GM19043 (cell line): Measurements from ENCODE around the gene IDE.
"Not testable (repeated sequence)": the region's sequence is repeated elsewhere in the genome, so short reads cannot be mapped to it uniquely, and the experiment has no call there.

Source experiments
- ATAC-seq: cut with Tn5 transposase; IDR thresholded peaks from one replicate; pipeline ENCODE4 v1.9.1; 2021; ENCODE audit warnings: low read depth; ENCODE audit not compliant: unreplicated experiment

The IDE gene

DNA sequence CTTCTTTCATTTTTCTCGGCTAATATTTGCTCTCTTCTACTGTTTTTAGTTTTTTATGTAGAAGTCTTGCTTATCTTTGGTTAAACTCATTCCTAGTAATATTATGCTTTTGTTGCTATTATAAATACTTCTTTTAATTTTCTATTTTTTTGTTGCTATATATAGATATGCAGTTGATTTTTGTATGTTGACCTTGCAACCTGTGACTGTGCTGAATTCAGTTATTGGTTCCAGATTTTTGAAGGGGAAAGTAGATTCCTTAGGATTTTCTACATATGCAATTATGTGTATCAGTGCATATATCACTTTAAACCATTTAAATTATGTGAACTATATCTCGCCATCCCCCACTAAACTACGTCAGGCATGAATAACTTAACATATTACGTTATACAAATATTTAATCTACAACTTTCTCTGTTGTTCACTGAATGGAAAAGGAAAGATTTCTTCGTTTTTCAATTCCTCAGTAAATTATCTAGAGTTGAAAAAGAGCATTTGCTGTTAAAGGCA, 71.5 kb downstream of the IDE start:
- no peak for ATAC-seq

GRCh38 chr10:92493362-92493761, 80.5 kb downstream of the IDE start:
- ATAC-seq: no peak

- ATAC-seq: no peak
These were observed 81.1 kb downstream of the IDE start for GRCh38 chr10:92492748-92493240.

- no peak for ATAC-seq
These were observed 83.5 kb downstream of the IDE start for GRCh38 chr10:92490387-92490786.

- ATAC-seq: no peak
These were observed 87.3 kb downstream of the IDE start for GRCh38 chr10:92486637-92487036.

DNA sequence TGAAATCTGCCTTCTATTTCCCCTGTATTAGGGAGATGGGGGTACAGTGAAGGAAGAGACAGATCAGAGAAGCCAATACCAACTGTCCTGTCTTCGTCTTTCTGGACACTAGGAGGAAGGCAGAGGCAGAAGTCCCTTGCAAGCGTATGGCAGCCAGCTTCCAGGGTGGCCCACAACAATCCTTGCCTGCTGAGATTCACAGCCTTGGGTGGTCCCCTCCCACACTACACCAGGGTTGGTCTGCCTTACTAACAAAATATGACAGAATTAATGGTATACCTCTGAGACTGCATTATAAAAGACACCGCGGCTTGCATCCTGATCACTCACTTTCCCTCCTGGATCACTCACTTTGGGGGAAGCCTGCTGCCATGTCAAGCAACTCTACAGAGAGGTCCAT, 90.4 kb downstream of the IDE start:
- no peak for ATAC-seq

DNA sequence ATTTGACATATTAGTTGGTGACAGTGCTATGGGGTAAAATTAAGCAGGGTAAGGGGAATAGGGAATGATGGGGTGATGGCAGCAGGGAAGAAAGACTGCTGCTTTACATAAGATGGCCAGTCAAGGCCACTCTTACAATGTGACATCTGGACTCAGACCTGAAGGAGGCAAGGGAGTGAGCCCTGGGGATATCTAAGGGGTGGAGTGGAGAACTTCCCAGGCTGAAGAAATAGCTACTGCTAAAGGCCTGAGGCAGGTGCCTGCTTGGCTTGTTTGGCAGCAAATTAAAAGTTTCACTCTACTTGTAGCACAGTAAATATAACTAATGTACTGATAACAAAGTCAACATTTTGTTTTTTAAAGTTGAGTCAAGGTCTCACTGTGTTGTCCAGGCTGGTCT, 93.5 kb downstream of the IDE start:
- no peak for ATAC-seq

GRCh38 chr10:92479547-92479946, 94.3 kb downstream of the IDE start:
- no peak for ATAC-seq

GRCh38 chr10:92478536-92478935, 95.4 kb downstream of the IDE start:
- ATAC-seq: no peak

DNA sequence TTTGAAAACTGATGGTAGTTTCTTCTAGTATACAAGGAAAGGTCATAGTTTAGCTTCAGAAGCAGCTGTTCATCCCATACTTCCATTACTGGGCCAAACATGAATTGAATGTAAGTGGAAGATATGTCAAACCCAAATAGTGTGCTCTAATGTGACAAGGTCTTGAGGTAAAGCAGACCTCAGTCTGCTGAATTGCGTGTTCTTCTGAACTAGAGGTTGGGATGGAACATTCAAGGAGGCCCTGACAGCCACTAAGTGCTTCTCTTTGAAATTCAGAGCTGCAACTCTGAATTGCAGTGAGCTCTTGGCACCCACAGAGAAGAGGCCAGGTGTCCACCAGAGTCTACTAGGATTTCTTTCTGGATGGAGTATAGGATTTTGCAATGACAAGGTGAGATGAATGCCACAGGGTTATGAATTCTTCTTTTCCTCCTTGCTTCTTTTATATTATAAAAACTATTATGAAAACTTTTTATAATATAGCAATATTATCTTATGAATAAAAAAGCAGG, 98.5 kb downstream of the IDE start:
- ATAC-seq: no peak

DNA sequence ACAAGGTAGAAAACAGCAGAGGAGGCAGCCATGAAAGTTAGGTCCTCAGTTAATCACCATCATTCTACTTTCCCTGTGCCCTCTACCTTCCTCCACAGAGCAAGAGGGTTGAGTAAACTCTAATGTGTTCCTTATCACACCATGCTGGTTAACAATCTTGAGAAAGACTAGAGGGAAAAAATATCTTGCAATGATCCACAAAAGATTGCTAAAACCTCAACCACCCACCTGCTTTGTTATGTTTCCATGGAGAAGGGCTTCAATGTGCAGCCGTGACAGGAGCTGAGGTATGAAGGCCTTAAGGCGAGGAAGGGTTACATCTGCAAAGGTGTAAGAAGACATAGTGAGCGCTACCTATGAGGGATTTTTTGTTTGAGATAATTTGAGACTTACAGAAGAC, 103.9 kb downstream of the IDE start:
- ATAC-seq: no peak

GRCh38 chr10:92464364-92464763, 109.5 kb downstream of the IDE start:
- no peak for ATAC-seq

- no peak for ATAC-seq
These were observed 110.3 kb downstream of the IDE start for GRCh38 chr10:92463582-92463981.

DNA sequence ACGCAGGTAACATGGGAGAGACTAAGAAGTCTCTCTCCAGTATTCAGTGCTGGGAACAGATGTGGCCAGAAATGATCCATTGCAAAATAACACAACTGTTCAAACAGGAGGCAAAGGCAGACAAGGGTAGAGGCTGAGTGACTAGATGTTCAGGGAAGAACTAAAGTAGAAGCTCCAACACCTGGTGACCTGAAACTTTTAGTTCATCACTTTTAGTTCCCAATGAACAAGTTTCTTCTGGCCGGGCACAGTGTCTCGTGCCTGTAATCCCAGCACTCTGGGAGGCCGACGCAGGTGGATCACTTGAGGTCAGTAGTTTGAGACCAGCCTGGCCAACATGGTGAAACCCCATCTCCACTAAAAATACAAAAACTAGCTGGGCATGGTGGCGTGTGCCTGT, 118.9 kb downstream of the IDE start:
- ATAC-seq: not testable (repeated sequence)

DNA sequence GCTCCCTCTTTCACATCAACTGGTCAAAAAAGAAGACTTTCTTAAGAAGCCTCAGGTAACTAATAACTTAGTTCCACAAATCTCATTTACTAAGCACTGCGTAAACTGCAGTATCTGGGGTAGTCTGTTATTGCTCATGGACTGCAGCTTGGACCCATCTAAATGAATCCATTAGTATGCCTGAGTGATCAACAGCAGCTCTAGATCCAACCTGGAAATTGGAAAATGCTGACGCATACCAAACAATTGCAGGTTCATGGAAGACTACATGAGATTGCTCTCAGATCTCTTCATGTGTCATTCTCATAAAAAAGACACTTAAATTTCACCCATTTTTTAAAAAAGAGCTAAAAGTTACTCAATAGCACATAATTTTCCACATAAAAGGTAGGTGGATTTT, 121.6 kb downstream of the IDE start:
- no peak for ATAC-seq

- no peak for ATAC-seq
These were observed 122.5 kb downstream of the IDE start for GRCh38 chr10:92451431-92451830.

- no peak for ATAC-seq
These were observed 123.0 kb downstream of the IDE start for GRCh38 chr10:92450896-92451295.

DNA sequence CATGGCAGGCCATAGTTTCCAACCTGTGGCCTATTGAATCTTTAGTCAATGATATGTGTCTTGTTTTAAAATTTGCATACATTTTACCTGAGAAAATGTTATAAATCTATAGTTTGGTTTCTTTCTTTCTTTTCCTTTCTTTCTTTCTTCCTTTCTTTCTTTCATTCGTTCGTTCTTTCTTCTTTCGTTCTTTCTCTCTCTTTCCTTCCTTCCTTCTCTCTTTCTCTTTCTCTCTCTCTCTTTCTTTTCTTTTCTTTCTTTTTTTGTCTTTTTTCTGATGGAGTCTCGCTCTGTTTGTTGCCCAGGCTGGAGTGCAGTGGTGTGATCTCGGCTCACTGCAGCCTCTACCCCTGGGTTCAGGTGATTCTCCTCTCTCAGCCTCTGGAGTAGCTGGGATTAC, 133.3 kb downstream of the IDE start:
- ATAC-seq: no peak

DNA sequence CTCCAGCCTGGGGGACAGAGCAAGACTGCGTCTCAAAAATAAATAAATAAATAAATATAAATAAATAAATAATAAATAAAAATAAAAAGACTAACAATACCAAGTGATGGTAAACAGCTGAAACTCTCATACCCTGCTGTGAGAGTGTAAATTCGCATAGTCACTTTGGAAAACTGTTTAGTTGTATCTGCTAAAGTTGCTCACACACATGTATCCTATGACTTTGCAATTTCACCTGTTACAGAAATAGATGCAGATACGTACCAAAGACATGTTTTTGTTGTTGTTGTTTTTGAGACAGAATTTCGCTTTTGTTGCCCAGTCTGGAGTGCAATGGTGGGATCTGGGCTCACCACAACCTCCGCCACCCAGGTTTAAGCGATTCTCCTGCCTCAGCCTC, 135.7 kb downstream of the IDE start:
- no peak for ATAC-seq

DNA sequence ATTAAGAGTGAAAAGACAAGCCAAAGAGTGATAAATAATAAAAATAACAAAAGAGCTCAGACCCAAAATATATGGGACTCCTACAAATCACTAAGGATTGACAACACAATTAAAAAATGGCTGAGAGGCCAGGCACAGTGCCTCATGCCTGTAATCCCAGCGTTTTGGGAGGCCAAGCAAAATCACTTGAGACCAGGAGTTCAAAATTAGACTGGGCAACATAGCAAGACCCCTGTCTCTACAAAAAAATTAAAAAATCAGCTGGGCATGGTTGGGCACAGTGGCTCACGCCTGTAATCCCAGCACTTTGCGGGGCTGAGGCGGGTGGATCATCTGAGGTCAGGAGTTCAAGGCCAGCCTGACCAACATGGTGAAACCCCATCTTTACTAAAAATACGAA, 137.3 kb downstream of the IDE start:
- no peak for ATAC-seq

GRCh38 chr10:92436065-92436464, 137.8 kb downstream of the IDE start:
- not testable (repeated sequence) for ATAC-seq

DNA sequence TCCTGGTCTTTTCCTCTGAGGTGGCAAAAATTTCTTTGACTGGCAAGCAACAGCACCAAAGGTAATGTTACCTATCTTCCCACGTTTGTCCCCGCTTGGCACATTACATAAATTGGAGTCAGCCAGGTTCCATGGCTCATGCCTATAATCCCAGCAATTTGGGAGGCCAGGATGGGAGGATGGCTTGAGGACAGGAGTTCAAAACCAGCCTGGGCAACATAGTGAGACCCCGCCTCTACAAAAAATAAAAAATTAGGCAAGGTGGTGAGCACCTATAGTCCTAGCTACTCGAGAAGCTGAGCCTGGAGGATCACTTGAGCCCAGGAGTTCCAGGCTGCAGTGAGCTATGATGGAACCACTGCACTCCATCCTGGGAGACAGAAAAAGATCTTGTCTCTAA, 139.5 kb downstream of the IDE start:
- ATAC-seq: no peak

- no peak for ATAC-seq
These were observed 141.3 kb downstream of the IDE start for GRCh38 chr10:92432596-92432995.
